HepG2 (cell line): ENCODE data around the gene STX10. TPM values are rescaled to one million over a fixed set of nuclear protein-coding genes. Genes with fewer than 3 reads are reported as not detected.

Experiments used
- ARHGAP35 ChIP-seq: sonication (generic); formaldehyde crosslinking; IDR thresholded peaks from 2 replicates; pipeline ENCODE4 v1.9.0; 2022; ENCODE audit warnings: mild to moderate bottlenecking, inconsistent platforms, moderate library complexity, missing genetic modification reagents, borderline replicate concordance
- BCL6 ChIP-seq: IDR thresholded peaks from 2 replicates; pipeline ENCODE4 v1.6.1; 2016; ENCODE audit warnings: missing genetic modification reagents, missing compliant biosample characterization
- CBX2 ChIP-seq, 2 experiments: fragments of 200-600 bp in 1 of 2; sonication (generic); formaldehyde crosslinking in 1 of 2; IDR thresholded peaks; 2 replicates each; pipeline versions ENCODE4 v1.7.0 to v1.8.1; 2018 to 2022; ENCODE audit warnings: low read depth in 2 of 2, low read length in 1 of 2, mild to moderate bottlenecking in 1 of 2, missing genetic modification reagents in 1 of 2
- CHCHD3 ChIP-seq: sonication (generic); formaldehyde crosslinking; IDR thresholded peaks from 2 replicates; pipeline ENCODE4 v1.8.0; 2022; ENCODE audit warnings: mild to moderate bottlenecking, missing genetic modification reagents, moderate library complexity
- FOXK2 ChIP-seq: fragments of 450-650 bp; IDR thresholded peaks from 2 replicates; pipeline ENCODE4 v1.6.1; 2016
- HNF4G ChIP-seq, 2 experiments: sonication (generic) in 1 of 2; formaldehyde crosslinking in 1 of 2; IDR thresholded peaks; 2 replicates each; pipeline versions ENCODE4 v1.4.0 to v1.6.1; 2011 to 2020; ENCODE audit warnings: borderline replicate concordance in 2 of 2, low read depth in 2 of 2, mild to moderate bottlenecking in 2 of 2, low read length in 1 of 2, missing genetic modification reagents in 1 of 2, moderate library complexity in 1 of 2
- PAWR ChIP-seq: sonication (generic); formaldehyde crosslinking; IDR thresholded peaks from 2 replicates; pipeline ENCODE4 v1.4.0; 2020; ENCODE audit warnings: missing genetic modification reagents, mild to moderate bottlenecking, borderline replicate concordance
- TEAD2 ChIP-seq: sonication (generic); formaldehyde crosslinking; IDR thresholded peaks from 2 replicates; pipeline ENCODE4 v1.9.0; 2021; ENCODE audit warnings: missing genetic modification reagents
- U2AF2 ChIP-seq: fragments of 200-400 bp; formaldehyde crosslinking; IDR thresholded peaks from 2 replicates; pipeline ENCODE4 v1.6.1; 2017; ENCODE audit warnings: low read depth, mild to moderate bottlenecking, low read length
- YEATS2 ChIP-seq: sonication (generic); formaldehyde crosslinking; IDR thresholded peaks from 2 replicates; pipeline ENCODE4 v1.4.0; 2020; ENCODE audit warnings: missing genetic modification reagents, borderline replicate concordance
- ZEB1 ChIP-seq: IDR thresholded peaks from 2 replicates; pipeline ENCODE4 v1.6.1; 2012; ENCODE audit warnings: mild to moderate bottlenecking, low read depth, inconsistent platforms; ENCODE audit not compliant: insufficient replicate concordance
- ZNF124 ChIP-seq: sonication (generic); formaldehyde crosslinking; IDR thresholded peaks from 2 replicates; pipeline ENCODE4 v1.4.0; 2020; ENCODE audit warnings: missing genetic modification reagents
- ZNF501 ChIP-seq: sonication (generic); formaldehyde crosslinking; IDR thresholded peaks from 2 replicates; pipeline ENCODE4 v1.5.1; 2020; ENCODE audit warnings: mild to moderate bottlenecking, moderate library complexity, missing genetic modification reagents
- ZNF546 ChIP-seq: sonication (generic); formaldehyde crosslinking; conservative IDR thresholded peaks from 2 replicates; pipeline ENCODE4 v1.8.1; 2023; ENCODE audit warnings: mild to moderate bottlenecking, missing genetic modification reagents
- polyA plus RNA-seq, 8 experiments: library from polyadenylated mRNA; depleted of rRNA in 3 of 8; stranded (reverse) in 7 of 8; unstranded in 1 of 8; fragments of >200 nt; fragmentation: Illumina TruSeq in 4 of 8; extraction: Trizol in 4 of 8; gene quantifications; 2 replicates each; pipeline versions ENCODE4 v1.2.1 to v1.2.3, GENCODE V29; 2011 to 2016; ENCODE audit warnings: low read depth in 4 of 8, missing spikeins in 1 of 8, mixed read lengths in 1 of 8; ENCODE audit not compliant: insufficient read depth in 1 of 8
- total RNA-seq, 5 experiments: library from RNA; depleted of rRNA; stranded (reverse); fragments of >200 nt; fragmentation: Illumina TruSeq; extraction: Trizol; gene quantifications; 2 replicates each; pipeline ENCODE4 v1.2.3, GENCODE V29; 2016; ENCODE audit warnings: low read depth in 1 of 5
- TF ChIP-seq, protein P1 (sequence below), 2 experiments: sonication (generic) in 1 of 2; formaldehyde crosslinking in 1 of 2; IDR thresholded peaks; 2 replicates each; pipeline versions ENCODE4 v1.4.0 to v1.6.1; 2016 to 2020; ENCODE audit warnings: borderline replicate concordance in 1 of 2, low read depth in 1 of 2, mild to moderate bottlenecking in 1 of 2, missing genetic modification reagents in 1 of 2
- TF ChIP-seq, protein P2 (sequence below): sonication (generic); formaldehyde crosslinking; IDR thresholded peaks from 2 replicates; pipeline ENCODE4 v1.4.0; 2020; ENCODE audit warnings: mild to moderate bottlenecking, missing genetic modification reagents
- TF ChIP-seq, protein P3 (sequence below): IDR thresholded peaks from 2 replicates; pipeline ENCODE4 v1.6.1; 2016; ENCODE audit warnings: low read depth, control low read depth
- TF ChIP-seq, protein P4 (sequence below): sonication (generic); formaldehyde crosslinking; IDR thresholded peaks from 2 replicates; pipeline ENCODE4 v1.5.0; 2020; ENCODE audit warnings: missing genetic modification reagents, mild to moderate bottlenecking, borderline replicate concordance

The STX10 gene
- total and polyA plus RNA-seq, 2 of the 13 experiments (the other 11 are each of a cell fraction or from before 2014, with no cell fraction given) = 47.9 to 66.4 TPM

DNA sequence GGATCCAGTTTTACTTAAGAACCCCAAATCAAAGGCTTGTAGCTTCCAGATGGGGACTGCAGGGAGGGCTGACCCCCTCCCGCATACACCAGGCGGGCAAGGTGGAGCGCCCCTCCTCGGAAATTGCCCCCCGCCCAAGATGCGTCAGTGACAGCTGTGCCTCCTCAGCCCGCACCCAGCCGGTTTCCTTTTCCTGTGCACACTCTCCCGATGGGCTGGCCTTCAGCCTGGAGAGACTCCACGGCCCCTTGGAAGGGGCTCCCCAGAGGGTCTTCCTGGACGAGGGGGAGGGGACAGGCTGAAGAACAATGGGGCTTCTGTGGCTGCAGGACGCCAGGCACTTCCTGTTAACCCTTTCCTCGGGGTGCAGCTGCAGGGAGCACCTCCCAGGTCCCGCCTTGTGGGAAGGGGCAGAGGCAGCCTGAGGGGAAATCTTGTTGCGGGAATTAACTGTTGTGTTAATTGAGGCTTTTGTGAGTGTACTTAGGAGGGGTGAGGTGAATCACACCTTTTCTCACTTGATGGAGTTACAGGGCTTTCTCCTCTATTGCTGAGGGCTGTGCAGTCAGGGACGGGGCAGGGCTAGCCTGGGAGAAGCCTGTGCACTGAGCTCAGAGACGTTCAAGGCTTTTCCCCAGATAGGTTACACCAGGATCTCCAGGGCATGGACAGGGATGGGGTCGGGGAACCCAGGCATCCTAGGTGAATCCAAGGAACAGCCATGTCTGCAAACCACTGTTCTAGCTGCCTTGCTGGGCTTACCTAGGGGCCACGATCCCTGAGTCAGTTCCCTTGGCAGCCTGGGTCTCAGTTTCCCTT, 14.4 kb upstream of the STX10 start (continued):
- TF ChIP-seq, protein P1, sequence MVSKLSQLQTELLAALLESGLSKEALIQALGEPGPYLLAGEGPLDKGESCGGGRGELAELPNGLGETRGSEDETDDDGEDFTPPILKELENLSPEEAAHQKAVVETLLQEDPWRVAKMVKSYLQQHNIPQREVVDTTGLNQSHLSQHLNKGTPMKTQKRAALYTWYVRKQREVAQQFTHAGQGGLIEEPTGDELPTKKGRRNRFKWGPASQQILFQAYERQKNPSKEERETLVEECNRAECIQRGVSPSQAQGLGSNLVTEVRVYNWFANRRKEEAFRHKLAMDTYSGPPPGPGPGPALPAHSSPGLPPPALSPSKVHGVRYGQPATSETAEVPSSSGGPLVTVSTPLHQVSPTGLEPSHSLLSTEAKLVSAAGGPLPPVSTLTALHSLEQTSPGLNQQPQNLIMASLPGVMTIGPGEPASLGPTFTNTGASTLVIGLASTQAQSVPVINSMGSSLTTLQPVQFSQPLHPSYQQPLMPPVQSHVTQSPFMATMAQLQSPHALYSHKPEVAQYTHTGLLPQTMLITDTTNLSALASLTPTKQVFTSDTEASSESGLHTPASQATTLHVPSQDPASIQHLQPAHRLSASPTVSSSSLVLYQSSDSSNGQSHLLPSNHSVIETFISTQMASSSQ (IDR thresholded peaks at IDR 0.05; ENCODE audit: low read depth) = peak; percentile 60
- TF ChIP-seq, protein P1 (CRISPR knock-in tag; IDR thresholded peaks at IDR 0.05; ENCODE audit: borderline replicate concordance) = peak; percentile 58; the same call in 1 of the 2 replicates
- TF ChIP-seq TEAD2 (CRISPR knock-in tag) (no peak), ZNF501 (CRISPR knock-in tag) (peak; percentile 63; the same call in 1 of the 2 replicates), U2AF2 (no peak), CHCHD3 (CRISPR knock-in tag) (no peak), YEATS2 (CRISPR knock-in tag) (peak; percentile 57; the same call in 1 of the 2 replicates), ZNF124 (CRISPR knock-in tag) (no peak), FOXK2 (no peak), ZNF546 (CRISPR knock-in tag) (0 out of 2 replicates have a peak, but pooled peaks have one; percentile 13), CBX2 (IDR thresholded peaks at IDR 0.05; ENCODE audit: low read depth, low read length) (no peak), CBX2 (CRISPR knock-in tag; IDR thresholded peaks at IDR 0.05; ENCODE audit: low read depth) (no peak), PAWR (CRISPR knock-in tag) (no peak), HNF4G (IDR thresholded peaks at IDR 0.05; ENCODE audit: borderline replicate concordance, low read depth, low read length) (peak; percentile 68; the same call in 1 of the 2 replicates), HNF4G (CRISPR knock-in tag; IDR thresholded peaks at IDR 0.05; ENCODE audit: borderline replicate concordance, low read depth) (no peak; the same call in 1 of the 2 replicates), BCL6 (peak; percentile 65), ARHGAP35 (CRISPR knock-in tag) (no peak; the same call in 1 of the 2 replicates), ZEB1 (peak; percentile 46)
- TF ChIP-seq, protein P2, sequence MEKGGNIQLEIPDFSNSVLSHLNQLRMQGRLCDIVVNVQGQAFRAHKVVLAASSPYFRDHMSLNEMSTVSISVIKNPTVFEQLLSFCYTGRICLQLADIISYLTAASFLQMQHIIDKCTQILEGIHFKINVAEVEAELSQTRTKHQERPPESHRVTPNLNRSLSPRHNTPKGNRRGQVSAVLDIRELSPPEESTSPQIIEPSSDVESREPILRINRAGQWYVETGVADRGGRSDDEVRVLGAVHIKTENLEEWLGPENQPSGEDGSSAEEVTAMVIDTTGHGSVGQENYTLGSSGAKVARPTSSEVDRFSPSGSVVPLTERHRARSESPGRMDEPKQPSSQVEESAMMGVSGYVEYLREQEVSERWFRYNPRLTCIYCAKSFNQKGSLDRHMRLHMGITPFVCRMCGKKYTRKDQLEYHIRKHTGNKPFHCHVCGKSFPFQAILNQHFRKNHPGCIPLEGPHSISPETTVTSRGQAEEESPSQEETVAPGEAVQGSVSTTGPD = no peak
- TF ChIP-seq, protein P3, sequence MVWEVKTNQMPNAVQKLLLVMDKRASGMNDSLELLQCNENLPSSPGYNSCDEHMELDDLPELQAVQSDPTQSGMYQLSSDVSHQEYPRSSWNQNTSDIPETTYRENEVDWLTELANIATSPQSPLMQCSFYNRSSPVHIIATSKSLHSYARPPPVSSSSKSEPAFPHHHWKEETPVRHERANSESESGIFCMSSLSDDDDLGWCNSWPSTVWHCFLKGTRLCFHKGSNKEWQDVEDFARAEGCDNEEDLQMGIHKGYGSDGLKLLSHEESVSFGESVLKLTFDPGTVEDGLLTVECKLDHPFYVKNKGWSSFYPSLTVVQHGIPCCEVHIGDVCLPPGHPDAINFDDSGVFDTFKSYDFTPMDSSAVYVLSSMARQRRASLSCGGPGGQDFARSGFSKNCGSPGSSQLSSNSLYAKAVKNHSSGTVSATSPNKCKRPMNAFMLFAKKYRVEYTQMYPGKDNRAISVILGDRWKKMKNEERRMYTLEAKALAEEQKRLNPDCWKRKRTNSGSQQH (CRISPR knock-in tag) = no peak; the same call in 1 of the 2 replicates
- TF ChIP-seq, protein P4, sequence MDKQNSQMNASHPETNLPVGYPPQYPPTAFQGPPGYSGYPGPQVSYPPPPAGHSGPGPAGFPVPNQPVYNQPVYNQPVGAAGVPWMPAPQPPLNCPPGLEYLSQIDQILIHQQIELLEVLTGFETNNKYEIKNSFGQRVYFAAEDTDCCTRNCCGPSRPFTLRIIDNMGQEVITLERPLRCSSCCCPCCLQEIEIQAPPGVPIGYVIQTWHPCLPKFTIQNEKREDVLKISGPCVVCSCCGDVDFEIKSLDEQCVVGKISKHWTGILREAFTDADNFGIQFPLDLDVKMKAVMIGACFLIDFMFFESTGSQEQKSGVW (CRISPR knock-in tag) = no peak
